Natural killer cell (primary cell): ENCODE measurements around the gene PCLO. TPM values are rescaled to one million over a fixed set of nuclear protein-coding genes. Genes with fewer than 3 reads are reported as not detected.

ENCODE experiments used
- ATAC-seq, 3 donors: fragments of 150-1000 bp in 2 of 3; fragments of 200-7000 bp in 1 of 3; cut with Tn5 transposase; 1 replicate in 1 of 3; 2 replicates in 2 of 3; pipeline ENCODE4 v1.10.0; 2021; ENCODE audit warnings: mild to moderate bottlenecking in 2 of 3, moderate library complexity in 2 of 3
- DNase-seq, 2 donors: peaks; one replicate each; pipeline versions ENCODE4 v3.0.0 to v3.0.0-alpha.2; 2013 to 2021; ENCODE audit warnings: mixed read lengths in 1 of 2
- H3K27ac ChIP-seq: one replicate; pipeline ENCODE4 v1.5.1; 2013; ENCODE audit warnings: mild to moderate bottlenecking, low read length
- H3K27me3 ChIP-seq: one replicate; pipeline ENCODE4 v1.6.1; 2013; ENCODE audit warnings: low read length; ENCODE audit not compliant: control insufficient read depth, insufficient read depth
- H3K36me3 ChIP-seq: one replicate; pipeline ENCODE4 v1.6.1; 2013; ENCODE audit warnings: low read length; ENCODE audit not compliant: control insufficient read depth, insufficient read depth
- H3K4me1 ChIP-seq: one replicate; pipeline ENCODE4 v1.6.1; 2013; ENCODE audit warnings: low read length; ENCODE audit not compliant: control insufficient read depth, insufficient read depth
- H3K4me3 ChIP-seq: one replicate; pipeline ENCODE4 v1.5.1; 2013; ENCODE audit warnings: low read length
- H3K9me3 ChIP-seq: one replicate; pipeline ENCODE4 v1.6.1; 2013; ENCODE audit warnings: low read length; ENCODE audit not compliant: control insufficient read depth, insufficient read depth
- H3K27ac Mint-ChIP-seq, 2 donors: one replicate each; pipeline ENCODE4 v1.8.0; 2022; ENCODE audit warnings: mild to moderate bottlenecking in 2 of 2, mixed read lengths in 2 of 2, moderate library complexity in 1 of 2
- H3K27me3 Mint-ChIP-seq, 2 donors: one replicate each; pipeline ENCODE4 v1.8.0; 2022; ENCODE audit warnings: low read depth in 2 of 2, mixed read lengths in 2 of 2
- H3K36me3 Mint-ChIP-seq: one replicate; pipeline ENCODE4 v1.8.0; 2022; ENCODE audit warnings: mixed read lengths
- H3K4me1 Mint-ChIP-seq, 2 donors: one replicate each; pipeline ENCODE4 v1.8.0; 2022; ENCODE audit warnings: mixed read lengths in 2 of 2
- H3K4me3 Mint-ChIP-seq: one replicate; pipeline ENCODE4 v1.8.0; 2022; ENCODE audit warnings: mild to moderate bottlenecking, moderate library complexity, mixed read lengths
- H3K9me3 Mint-ChIP-seq, 2 donors: one replicate each; pipeline ENCODE4 v1.8.0; 2022; ENCODE audit warnings: mixed read lengths in 2 of 2
- WGBS: methylation state at CpG from one replicate; pipeline ENCODE4 v1.1.7; 2013; ENCODE audit warnings: missing lambda C conversion rate; ENCODE audit not compliant: insufficient coverage; 5-methylcytosine and 5-hydroxymethylcytosine counted together
- intact Hi-C: fragments of 100-400 bp; cut with micrococcal nuclease; formaldehyde crosslinking; loops from one replicate; pipeline ENCODE4 v1.14.2; 2022
- total RNA-seq, 4 donors: library from RNA; stranded (reverse); fragments of 120-200 nt in 1 of 4; gene quantifications; one replicate each; pipeline versions ENCODE4 v1.2.3 to v1.2.4, GENCODE V29; 2013 to 2022
- TF ChIP-seq, protein P1 (sequence below): fragments of 200-600 bp; IDR thresholded peaks from one replicate; pipeline ENCODE4 v1.8.0; 2022; ENCODE audit warnings: antibody characterized with exemption

The PCLO gene
- total RNA-seq, 3 donors from 2014 or later (not counting 1 experiment from before 2014, with no cell fraction given), result not detected

GRCh38 chr7:82760074-82760473, 402.6 kb downstream of the PCLO start:
- no peaks in the 10 kb centered on the region for H3K27me3 Mint-ChIP-seq
- no peaks in the 10 kb centered on the region for H3K9me3 ChIP-seq
- H3K4me3 Mint-ChIP-seq, result no peak overlapping the region
- H3K4me1 Mint-ChIP-seq, result no peaks in the 10 kb centered on the region
- no peak for ATAC-seq
- peaks cover 7 to 14% of the 10 kb centered on the region in 2 donors for H3K9me3 Mint-ChIP-seq
- H3K27me3 ChIP-seq, result no peaks in the 10 kb centered on the region
- intact Hi-C loops, result no loop called here
- no peak overlapping the region for H3K4me3 ChIP-seq
- no peaks in the 10 kb centered on the region for H3K4me1 ChIP-seq
- TF ChIP-seq, protein P1, sequence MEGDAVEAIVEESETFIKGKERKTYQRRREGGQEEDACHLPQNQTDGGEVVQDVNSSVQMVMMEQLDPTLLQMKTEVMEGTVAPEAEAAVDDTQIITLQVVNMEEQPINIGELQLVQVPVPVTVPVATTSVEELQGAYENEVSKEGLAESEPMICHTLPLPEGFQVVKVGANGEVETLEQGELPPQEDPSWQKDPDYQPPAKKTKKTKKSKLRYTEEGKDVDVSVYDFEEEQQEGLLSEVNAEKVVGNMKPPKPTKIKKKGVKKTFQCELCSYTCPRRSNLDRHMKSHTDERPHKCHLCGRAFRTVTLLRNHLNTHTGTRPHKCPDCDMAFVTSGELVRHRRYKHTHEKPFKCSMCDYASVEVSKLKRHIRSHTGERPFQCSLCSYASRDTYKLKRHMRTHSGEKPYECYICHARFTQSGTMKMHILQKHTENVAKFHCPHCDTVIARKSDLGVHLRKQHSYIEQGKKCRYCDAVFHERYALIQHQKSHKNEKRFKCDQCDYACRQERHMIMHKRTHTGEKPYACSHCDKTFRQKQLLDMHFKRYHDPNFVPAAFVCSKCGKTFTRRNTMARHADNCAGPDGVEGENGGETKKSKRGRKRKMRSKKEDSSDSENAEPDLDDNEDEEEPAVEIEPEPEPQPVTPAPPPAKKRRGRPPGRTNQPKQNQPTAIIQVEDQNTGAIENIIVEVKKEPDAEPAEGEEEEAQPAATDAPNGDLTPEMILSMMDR, result no peak
- H3K36me3 ChIP-seq, result no peaks in the 10 kb centered on the region
- no peak for DNase-seq
- no peaks in the 10 kb centered on the region for H3K36me3 Mint-ChIP-seq
- no peak overlapping the region for H3K27ac ChIP-seq
- H3K27ac Mint-ChIP-seq, result no peak overlapping the region

GRCh38 chr7:82755705-82756551, 406.8 kb downstream of the PCLO start:
- Histone ChIP-seq H3K9me3 (no peaks in the 10 kb centered on the region), H3K4me3 (no peak overlapping the region), H3K27me3 (no peaks in the 10 kb centered on the region), H3K4me1 (no peaks in the 10 kb centered on the region), H3K36me3 (no peaks in the 10 kb centered on the region), H3K27ac (no peak overlapping the region)
- DNase-seq, result no peak
- ATAC-seq, result no peak
- no peaks in the 10 kb centered on the region for H3K36me3 Mint-ChIP-seq
- intact Hi-C loops, result no loop called here
- H3K27ac Mint-ChIP-seq, result no peak overlapping the region
- TF ChIP-seq, protein P1, result no peak
- 100% methylated on average over 3 of the region's 5 CpGs for WGBS
- H3K9me3 Mint-ChIP-seq, result peaks cover 2 to 6% of the 10 kb centered on the region in 2 donors
- H3K27me3 Mint-ChIP-seq, result no peaks in the 10 kb centered on the region
- H3K4me1 Mint-ChIP-seq, result no peaks in the 10 kb centered on the region
- H3K4me3 Mint-ChIP-seq, result no peak overlapping the region

GRCh38 chr7:82750007-82750406, 412.7 kb downstream of the PCLO start:
- no CpG with 5 or more reads among the region's 2 CpGs for WGBS

More at GRCh38 chr7:82750007-82750406, 412.7 kb downstream of the PCLO start:
- no peaks in the 10 kb centered on the region for H3K27me3 ChIP-seq
- no peak overlapping the region for H3K4me3 ChIP-seq
- H3K4me1 ChIP-seq, result no peaks in the 10 kb centered on the region
- DNase-seq, result no peak
- Mint-ChIP-seq H3K9me3 (peaks cover 2 to 3% of the 10 kb centered on the region in 2 donors), H3K4me1 (no peaks in the 10 kb centered on the region), H3K27ac (no peak overlapping the region), H3K27me3 (no peaks in the 10 kb centered on the region), H3K4me3 (no peak overlapping the region), H3K36me3 (no peaks in the 10 kb centered on the region)
- no peaks in the 10 kb centered on the region for H3K9me3 ChIP-seq
- no peaks in the 10 kb centered on the region for H3K36me3 ChIP-seq
- intact Hi-C loops, result no loop called here
- TF ChIP-seq, protein P1, result no peak
- ATAC-seq, result no peak
- H3K27ac ChIP-seq, result no peak overlapping the region
